HUES48 (cell line): Measurements from ENCODE around the gene RET.

Experiments
- H3K27ac ChIP-seq: one replicate; pipeline ENCODE4 v1.7.0; 2013; ENCODE audit warnings: low read depth, low read length, inconsistent platforms
- H3K27me3 ChIP-seq: 2 replicates; pipeline ENCODE4 v1.6.1; 2013; ENCODE audit warnings: mild to moderate bottlenecking, low read length; ENCODE audit not compliant: control insufficient read depth, insufficient read depth
- H3K36me3 ChIP-seq: 2 replicates; pipeline ENCODE4 v1.6.1; 2013; ENCODE audit warnings: low read length; ENCODE audit not compliant: control insufficient read depth, insufficient read depth
- H3K4me1 ChIP-seq: 2 replicates; pipeline ENCODE4 v1.6.1; 2013; ENCODE audit warnings: mild to moderate bottlenecking, low read length; ENCODE audit not compliant: control insufficient read depth, insufficient read depth
- H3K4me3 ChIP-seq: 2 replicates; pipeline ENCODE4 v1.5.1; 2013; ENCODE audit warnings: mild to moderate bottlenecking, low read depth, low read length
- H3K9ac ChIP-seq: 2 replicates; pipeline ENCODE4 v1.6.1; 2013; ENCODE audit warnings: mild to moderate bottlenecking, low read depth, low read length, moderate library complexity
- H3K9me3 ChIP-seq: 2 replicates; pipeline ENCODE4 v1.6.1; 2013; ENCODE audit warnings: low read length; ENCODE audit not compliant: control insufficient read depth, insufficient read depth

Gene RET

DNA sequence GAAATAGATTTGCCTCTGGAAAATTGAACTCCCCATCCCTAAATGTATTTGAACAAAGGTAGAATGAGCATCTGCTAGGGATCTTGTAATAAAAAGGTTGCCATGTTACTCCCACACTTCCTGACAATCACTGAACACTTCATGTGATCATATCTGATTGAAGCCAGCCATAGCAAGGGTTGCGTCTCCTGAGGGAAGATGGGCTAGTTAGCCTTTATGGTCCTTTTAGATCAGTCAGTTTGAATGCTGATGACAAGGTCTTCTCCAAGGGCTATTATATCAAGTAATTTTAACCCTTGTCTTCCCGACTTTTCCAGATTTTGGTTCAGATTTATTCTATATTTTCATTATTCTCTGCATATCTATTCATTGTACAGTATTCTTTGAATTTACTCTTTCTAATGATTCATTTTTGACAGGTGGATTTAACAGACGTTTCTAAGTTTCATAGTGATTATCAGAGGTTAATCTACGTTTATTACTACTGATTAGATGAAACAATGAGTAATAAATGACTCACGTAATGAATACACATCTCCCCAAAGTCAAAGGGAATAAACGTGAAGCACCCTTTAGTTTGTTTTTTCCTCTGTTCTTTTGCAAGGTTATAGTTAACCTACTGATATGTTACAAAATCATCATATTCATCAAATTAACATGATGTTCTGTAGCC lies 89.5 kb downstream of the RET start:
- no peak overlapping the region for H3K9ac ChIP-seq
- no peaks in the 10 kb centered on the region for H3K9me3 ChIP-seq
- H3K36me3 ChIP-seq: peaks cover 9% of the 10 kb centered on the region; the same call in 1 of the 2 replicates
- no peaks in the 10 kb centered on the region for H3K4me1 ChIP-seq
- H3K27me3 ChIP-seq: no peaks in the 10 kb centered on the region
- no peak overlapping the region for H3K27ac ChIP-seq
- no peak overlapping the region for H3K4me3 ChIP-seq

DNA sequence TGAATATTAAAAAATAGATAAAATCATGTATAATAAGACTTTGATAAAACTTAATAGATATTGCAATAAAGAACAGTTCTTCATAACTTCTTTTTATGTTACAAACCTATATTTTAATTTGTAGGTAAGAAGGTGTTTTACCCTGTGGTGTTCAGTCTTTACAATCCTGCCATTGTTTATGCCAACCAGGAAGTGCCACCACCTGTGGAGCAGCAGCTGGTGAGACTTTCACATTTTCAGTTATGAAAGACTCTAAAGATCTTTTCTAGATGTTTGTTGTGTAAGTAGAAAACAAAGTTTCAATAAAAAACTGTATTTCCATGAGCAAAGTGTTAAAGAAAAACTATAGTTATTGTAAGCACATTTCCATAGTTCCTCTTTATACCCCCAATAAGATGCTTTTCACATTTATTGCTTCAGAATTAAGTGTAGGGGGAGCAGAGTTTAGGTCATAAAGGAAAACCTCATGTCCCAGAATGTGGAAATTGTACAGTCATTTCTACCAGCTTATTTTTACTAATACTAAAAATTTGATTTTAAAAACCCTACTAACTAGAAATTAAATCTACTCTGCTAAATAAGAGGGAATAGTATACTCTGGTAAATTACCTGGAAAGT lies 90.1 kb downstream of the RET start:
- no peaks in the 10 kb centered on the region for H3K9me3 ChIP-seq
- H3K4me3 ChIP-seq: no peak overlapping the region
- peaks cover 8% of the 10 kb centered on the region; the same call in 1 of the 2 replicates for H3K36me3 ChIP-seq
- H3K4me1 ChIP-seq: peaks cover 3% of the 10 kb centered on the region; the same call in 1 of the 2 replicates
- H3K9ac ChIP-seq: no peak overlapping the region
- H3K27ac ChIP-seq: no peak overlapping the region
- no peaks in the 10 kb centered on the region for H3K27me3 ChIP-seq

DNA sequence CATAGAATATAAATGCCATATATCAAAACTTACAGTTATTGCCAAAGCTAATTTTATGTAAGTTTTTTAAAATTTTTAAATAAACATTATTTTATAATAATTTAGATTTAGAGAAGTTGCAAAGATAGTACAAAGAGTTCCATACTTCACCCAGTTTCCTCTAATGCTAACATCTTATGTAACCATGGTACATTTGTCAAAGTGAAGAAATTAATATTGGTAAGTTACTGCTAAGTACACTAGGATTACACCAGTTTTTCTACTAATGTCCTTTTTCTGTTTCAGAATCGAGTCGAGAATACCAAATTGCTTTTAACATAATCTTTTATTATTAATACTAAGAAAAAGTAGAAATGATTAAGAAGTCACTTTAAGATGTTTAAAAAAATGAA lies 90.6 kb downstream of the RET start:
- H3K9me3 ChIP-seq: no peaks in the 10 kb centered on the region
- peaks cover 8% of the 10 kb centered on the region; the same call in 1 of the 2 replicates for H3K36me3 ChIP-seq
- peaks cover 3% of the 10 kb centered on the region; the same call in 1 of the 2 replicates for H3K4me1 ChIP-seq
- H3K27ac ChIP-seq: no peak overlapping the region
- H3K27me3 ChIP-seq: no peaks in the 10 kb centered on the region
- no peak overlapping the region for H3K9ac ChIP-seq
- H3K4me3 ChIP-seq: no peak overlapping the region

DNA sequence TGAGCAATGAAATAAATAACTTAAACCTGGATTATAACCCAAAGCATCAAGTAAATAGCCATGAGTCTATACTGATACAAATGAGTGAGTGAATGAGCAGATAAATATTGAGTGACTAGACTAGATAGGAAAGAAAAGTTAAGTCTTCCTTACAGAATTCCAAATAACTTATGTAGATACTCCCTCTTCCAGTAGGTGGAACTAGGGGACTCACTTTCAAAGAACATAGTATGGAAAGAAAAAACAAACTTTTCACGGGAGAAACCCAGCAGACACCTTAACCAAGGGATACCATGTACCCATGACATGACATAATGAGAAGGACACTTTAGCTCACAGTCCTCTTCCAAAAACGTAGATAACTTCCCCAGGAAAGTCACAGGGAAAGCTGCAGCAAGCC lies 93.6 kb downstream of the RET start:
- no peaks in the 10 kb centered on the region for H3K27me3 ChIP-seq
- H3K9me3 ChIP-seq: no peaks in the 10 kb centered on the region
- H3K4me3 ChIP-seq: no peak overlapping the region
- no peak overlapping the region for H3K27ac ChIP-seq
- H3K36me3 ChIP-seq: peaks cover 4% of the 10 kb centered on the region; the same call in 1 of the 2 replicates
- no peak overlapping the region for H3K9ac ChIP-seq
- H3K4me1 ChIP-seq: peaks cover 3% of the 10 kb centered on the region; the same call in 1 of the 2 replicates

DNA sequence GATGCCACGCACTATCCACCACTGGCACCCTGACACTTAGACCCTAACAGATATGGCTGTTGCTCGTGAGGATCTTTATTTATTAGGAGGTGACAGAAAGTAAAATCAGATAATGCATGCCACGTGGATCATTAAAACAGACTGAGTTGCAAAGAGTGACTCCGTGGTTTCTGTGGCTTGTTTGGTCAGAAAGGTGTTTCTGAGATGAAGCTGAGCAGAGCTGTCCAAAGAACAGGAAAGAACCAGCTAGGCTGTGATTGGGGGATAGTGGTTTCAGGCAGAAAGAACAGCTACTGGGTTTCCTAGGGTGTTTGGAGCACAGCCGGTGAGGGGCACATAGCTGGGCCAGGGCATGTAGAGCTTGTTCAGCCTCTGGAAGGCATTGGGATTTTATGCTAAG lies 95.8 kb downstream of the RET start:
- Histone ChIP-seq H3K9me3 (no peaks in the 10 kb centered on the region), H3K9ac (no peak overlapping the region), H3K36me3 (0 out of 2 replicates have a peak, but pooled peaks cover 8% of the 10 kb centered on the region), H3K27me3 (no peaks in the 10 kb centered on the region), H3K4me3 (no peak overlapping the region), H3K4me1 (peaks cover 3% of the 10 kb centered on the region; the same call in 1 of the 2 replicates), H3K27ac (no peak overlapping the region)

DNA sequence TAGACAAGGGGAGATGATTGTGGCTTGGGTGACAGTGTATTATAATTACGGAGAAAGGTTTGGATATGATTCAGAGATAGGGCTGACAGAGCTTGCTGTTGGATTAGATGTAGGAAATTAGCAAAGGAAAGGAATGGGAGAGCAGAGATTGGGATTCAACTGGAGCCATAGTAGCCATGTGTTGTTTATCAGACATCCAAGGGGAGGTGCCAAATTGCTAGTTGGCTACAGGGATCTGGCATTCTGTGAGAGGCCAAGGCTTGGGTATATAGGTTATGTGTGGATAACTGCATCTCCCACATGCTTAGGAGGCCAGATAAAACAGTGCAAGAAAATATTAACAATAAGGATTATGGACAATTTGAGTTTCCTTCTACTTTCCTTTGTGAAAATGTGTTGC lies 96.3 kb downstream of the RET start:
- Histone ChIP-seq H3K36me3 (peaks cover 13% of the 10 kb centered on the region; the same call in 1 of the 2 replicates), H3K4me3 (no peak overlapping the region), H3K27ac (no peak overlapping the region)

DNA sequence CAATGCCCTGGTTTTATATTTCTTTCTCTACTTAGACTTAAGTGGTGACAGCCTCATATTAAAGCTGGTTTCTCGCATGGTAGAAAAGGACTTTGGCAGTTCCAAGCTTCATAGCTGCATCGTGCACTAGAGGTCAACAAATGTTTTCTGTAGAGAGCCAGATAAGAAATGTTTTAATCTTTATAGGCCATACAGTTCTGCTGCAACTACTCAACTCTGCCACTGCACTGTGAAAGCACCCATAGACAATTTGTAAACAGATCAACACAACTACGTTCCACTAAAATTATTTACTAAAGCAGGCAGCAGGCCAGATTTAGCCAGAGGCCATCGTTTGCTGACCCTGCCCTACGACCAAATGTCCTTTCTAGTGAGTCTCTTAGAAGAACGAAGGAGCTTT lies 98.1 kb downstream of the RET start:
- Histone ChIP-seq H3K27ac (no peak overlapping the region), H3K4me3 (no peak overlapping the region), H3K27me3 (no peaks in the 10 kb centered on the region), H3K36me3 (peaks cover 13% of the 10 kb centered on the region; the same call in 1 of the 2 replicates), H3K9ac (no peak overlapping the region), H3K4me1 (peaks cover 3% of the 10 kb centered on the region; the same call in 1 of the 2 replicates), H3K9me3 (no peaks in the 10 kb centered on the region)

More for the DNA sequence above, 96.3 kb downstream of the RET start:
- H3K4me1 ChIP-seq: peaks cover 3% of the 10 kb centered on the region; the same call in 1 of the 2 replicates
- no peaks in the 10 kb centered on the region for H3K9me3 ChIP-seq
- H3K27me3 ChIP-seq: no peaks in the 10 kb centered on the region
- H3K9ac ChIP-seq: no peak overlapping the region

DNA sequence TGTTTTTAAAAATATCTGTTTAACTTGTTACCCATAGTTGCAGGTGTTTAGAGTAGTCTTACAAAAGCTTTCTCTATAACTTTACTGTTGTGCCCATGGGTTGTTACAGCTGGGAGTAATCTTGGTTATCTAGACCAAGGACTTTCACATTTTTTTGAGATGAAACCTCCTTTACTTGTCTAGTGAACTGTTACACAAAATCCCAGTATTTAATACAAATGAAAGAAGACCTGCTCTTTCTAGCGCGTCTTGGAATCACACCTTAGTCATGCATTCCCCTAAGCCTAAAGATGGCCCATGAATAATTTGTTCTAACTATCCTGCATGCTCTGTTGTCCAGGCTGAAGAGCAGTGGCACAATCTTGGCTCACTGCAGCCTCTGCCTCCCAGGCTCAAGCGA lies 99.4 kb downstream of the RET start:
- H3K9me3 ChIP-seq: no peaks in the 10 kb centered on the region
- no peak overlapping the region for H3K4me3 ChIP-seq
- H3K27me3 ChIP-seq: no peaks in the 10 kb centered on the region
- peaks cover 3% of the 10 kb centered on the region; the same call in 1 of the 2 replicates for H3K4me1 ChIP-seq
- no peak overlapping the region for H3K9ac ChIP-seq
- peaks cover 13% of the 10 kb centered on the region; the same call in 1 of the 2 replicates for H3K36me3 ChIP-seq
- no peak overlapping the region for H3K27ac ChIP-seq

DNA sequence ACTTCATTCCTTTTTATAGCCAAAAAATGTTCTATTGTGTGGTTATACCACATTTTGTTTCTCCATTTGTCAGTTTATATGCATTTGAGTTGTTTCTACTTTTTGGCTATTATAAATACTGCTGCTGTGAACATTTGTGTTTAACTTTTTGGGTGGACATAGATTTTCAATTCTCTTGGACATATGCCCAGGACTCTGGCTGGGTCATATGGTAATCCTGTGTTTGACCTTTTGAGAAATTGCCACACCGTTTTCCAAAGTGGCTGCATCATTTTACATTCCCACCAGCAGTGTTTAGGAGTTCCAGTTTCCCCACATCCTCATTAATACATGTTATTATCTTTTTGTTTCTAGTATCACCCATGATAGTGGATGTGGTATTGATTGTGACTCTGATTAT lies 100.7 kb downstream of the RET start:
- Histone ChIP-seq H3K4me1 (no peaks in the 10 kb centered on the region), H3K9ac (no peak overlapping the region), H3K4me3 (no peak overlapping the region), H3K27me3 (no peaks in the 10 kb centered on the region), H3K9me3 (no peaks in the 10 kb centered on the region), H3K36me3 (peaks cover 13% of the 10 kb centered on the region; the same call in 1 of the 2 replicates), H3K27ac (no peak overlapping the region)
